ENCODE measurements around the gene TBR1.
A peak's percentile ranks its signal among the peaks of the same experiment; 100 is the strongest.

Gene TBR1

DNA sequence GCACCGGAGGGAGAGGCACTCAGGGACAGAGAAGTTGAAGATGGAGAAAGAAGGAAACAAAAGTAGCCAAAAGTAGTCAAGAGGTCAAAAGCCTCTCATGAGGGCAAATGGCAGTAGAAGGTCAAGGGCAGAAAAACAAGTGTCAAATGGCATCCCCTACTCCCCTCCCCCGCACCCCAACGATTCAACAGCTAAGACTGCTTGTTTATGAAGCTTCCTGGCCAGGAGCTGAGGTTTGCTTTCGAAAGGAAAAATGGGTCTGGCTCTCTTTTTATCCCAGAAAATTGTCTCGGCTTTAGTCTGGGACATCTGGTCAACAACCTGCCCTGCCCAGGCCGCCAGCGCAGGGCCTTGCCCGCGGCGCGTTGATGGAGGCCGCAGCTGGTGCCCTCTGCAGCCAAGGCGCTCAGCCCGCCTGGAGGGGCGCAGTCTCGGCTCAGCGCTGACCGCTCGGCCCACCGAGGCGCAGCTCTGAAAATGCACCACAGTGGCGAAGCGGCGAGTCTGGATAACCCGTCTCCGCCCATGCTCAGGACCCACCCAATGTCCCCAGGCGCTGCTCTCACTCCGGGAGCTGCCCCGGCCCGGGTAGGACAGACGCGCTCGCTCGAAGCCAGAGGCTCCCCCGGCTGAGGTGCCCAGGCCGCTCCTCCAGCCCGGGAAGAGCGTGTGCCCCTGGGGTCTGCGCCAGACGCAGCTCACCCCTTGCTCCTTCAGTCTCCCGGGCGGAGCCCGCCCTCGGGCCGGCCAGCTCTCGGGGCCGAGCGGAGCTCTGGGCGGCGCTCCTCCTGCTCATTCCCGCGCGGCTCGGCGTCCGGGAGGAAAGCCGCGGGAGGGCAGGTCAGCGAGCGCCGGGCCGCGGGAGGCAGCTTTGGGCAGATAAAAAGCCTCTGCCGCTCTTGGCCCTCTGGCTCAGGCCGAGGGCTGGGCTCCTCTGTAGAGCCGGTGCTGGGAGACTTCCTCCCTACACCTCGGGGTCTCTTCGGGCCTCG lies 1.8 kb upstream of the TBR1 start (continued):
- TF ChIP-seq, protein P1, sequence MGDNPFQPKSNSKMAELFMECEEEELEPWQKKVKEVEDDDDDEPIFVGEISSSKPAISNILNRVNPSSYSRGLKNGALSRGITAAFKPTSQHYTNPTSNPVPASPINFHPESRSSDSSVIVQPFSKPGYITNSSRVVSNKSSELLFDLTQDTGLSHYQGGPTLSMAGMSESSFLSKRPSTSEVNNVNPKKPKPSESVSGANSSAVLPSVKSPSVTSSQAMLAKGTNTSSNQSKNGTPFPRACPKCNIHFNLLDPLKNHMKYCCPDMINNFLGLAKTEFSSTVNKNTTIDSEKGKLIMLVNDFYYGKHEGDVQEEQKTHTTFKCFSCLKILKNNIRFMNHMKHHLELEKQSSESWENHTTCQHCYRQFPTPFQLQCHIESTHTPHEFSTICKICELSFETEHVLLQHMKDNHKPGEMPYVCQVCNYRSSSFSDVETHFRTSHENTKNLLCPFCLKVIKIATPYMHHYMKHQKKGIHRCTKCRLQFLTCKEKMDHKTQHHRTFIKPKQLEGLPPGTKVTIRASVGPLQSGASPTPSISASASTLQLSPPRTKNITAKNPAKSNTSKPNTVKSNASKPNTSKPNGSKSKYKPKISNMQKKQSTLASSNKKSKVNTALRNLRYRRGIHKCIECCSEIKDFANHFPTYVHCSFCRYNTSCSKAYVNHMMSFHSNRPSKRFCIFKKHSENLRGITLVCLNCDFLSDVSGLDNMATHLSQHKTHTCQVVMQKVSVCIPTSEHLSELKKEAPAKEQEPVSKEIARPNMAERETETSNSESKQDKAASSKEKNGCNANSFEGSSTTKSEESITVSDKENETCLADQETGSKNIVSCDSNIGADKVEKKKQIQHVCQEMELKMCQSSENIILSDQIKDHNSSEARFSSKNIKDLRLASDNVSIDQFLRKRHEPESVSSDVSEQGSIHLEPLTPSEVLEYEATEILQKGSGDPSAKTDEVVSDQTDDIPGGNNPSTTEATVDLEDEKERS (tag by site-specific recombination; IDR thresholded peaks at IDR 0.05): no peak
- TF ChIP-seq ZNF221 (tag by site-specific recombination; IDR thresholded peaks at IDR 0.05; ENCODE audit: borderline replicate concordance): no peak
- no peak for TF ChIP-seq REPIN1 (tag by site-specific recombination; IDR thresholded peaks at IDR 0.05; ENCODE audit: low read depth)
- TF ChIP-seq, protein P2, sequence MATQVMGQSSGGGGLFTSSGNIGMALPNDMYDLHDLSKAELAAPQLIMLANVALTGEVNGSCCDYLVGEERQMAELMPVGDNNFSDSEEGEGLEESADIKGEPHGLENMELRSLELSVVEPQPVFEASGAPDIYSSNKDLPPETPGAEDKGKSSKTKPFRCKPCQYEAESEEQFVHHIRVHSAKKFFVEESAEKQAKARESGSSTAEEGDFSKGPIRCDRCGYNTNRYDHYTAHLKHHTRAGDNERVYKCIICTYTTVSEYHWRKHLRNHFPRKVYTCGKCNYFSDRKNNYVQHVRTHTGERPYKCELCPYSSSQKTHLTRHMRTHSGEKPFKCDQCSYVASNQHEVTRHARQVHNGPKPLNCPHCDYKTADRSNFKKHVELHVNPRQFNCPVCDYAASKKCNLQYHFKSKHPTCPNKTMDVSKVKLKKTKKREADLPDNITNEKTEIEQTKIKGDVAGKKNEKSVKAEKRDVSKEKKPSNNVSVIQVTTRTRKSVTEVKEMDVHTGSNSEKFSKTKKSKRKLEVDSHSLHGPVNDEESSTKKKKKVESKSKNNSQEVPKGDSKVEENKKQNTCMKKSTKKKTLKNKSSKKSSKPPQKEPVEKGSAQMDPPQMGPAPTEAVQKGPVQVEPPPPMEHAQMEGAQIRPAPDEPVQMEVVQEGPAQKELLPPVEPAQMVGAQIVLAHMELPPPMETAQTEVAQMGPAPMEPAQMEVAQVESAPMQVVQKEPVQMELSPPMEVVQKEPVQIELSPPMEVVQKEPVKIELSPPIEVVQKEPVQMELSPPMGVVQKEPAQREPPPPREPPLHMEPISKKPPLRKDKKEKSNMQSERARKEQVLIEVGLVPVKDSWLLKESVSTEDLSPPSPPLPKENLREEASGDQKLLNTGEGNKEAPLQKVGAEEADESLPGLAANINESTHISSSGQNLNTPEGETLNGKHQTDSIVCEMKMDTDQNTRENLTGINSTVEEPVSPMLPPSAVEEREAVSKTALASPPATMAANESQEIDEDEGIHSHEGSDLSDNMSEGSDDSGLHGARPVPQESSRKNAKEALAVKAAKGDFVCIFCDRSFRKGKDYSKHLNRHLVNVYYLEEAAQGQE (tag by site-specific recombination; IDR thresholded peaks at IDR 0.05): no peak
- no peak for TF ChIP-seq ZNF341 (tag by site-specific recombination; IDR thresholded peaks at IDR 0.05; ENCODE audit: low read depth)
- TF ChIP-seq, protein P3, sequence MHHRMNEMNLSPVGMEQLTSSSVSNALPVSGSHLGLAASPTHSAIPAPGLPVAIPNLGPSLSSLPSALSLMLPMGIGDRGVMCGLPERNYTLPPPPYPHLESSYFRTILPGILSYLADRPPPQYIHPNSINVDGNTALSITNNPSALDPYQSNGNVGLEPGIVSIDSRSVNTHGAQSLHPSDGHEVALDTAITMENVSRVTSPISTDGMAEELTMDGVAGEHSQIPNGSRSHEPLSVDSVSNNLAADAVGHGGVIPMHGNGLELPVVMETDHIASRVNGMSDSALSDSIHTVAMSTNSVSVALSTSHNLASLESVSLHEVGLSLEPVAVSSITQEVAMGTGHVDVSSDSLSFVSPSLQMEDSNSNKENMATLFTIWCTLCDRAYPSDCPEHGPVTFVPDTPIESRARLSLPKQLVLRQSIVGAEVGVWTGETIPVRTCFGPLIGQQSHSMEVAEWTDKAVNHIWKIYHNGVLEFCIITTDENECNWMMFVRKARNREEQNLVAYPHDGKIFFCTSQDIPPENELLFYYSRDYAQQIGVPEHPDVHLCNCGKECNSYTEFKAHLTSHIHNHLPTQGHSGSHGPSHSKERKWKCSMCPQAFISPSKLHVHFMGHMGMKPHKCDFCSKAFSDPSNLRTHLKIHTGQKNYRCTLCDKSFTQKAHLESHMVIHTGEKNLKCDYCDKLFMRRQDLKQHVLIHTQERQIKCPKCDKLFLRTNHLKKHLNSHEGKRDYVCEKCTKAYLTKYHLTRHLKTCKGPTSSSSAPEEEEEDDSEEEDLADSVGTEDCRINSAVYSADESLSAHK (tag by site-specific recombination; IDR thresholded peaks at IDR 0.05): no peak
- TF ChIP-seq IKZF3 (tag by site-specific recombination; IDR thresholded peaks at IDR 0.05): peak; percentile 57; the same call in 1 of the 2 replicates
- peak; percentile 58; the same call in 1 of the 2 replicates for TF ChIP-seq ZBTB17 (tag by site-specific recombination; IDR thresholded peaks at IDR 0.05)
- TF ChIP-seq GLIS1 (tag by site-specific recombination; IDR thresholded peaks at IDR 0.05): peak; percentile 93
- TF ChIP-seq ZBTB20 (tag by site-specific recombination; IDR thresholded peaks at IDR 0.05): peak; percentile 88
- no peak for TF ChIP-seq ZNF521 (tag by site-specific recombination; IDR thresholded peaks at IDR 0.05)
- no peak for TF ChIP-seq HOXC10 (CRISPR knock-in tag; IDR thresholded peaks at IDR 0.05)
- TF ChIP-seq ZFP69B (tag by site-specific recombination; IDR thresholded peaks at IDR 0.05): no peak
- TF ChIP-seq ZNF555 (tag by site-specific recombination; conservative IDR thresholded peaks at IDR 0.05): no peak
- no peak for TF ChIP-seq MZF1 (tag by site-specific recombination; IDR thresholded peaks at IDR 0.05; ENCODE audit: borderline replicate concordance)
- no peak for TF ChIP-seq ZNF621 (tag by site-specific recombination; IDR thresholded peaks at IDR 0.05)
- no peak for TF ChIP-seq GLI4 (tag by site-specific recombination; IDR thresholded peaks at IDR 0.05)
- TF ChIP-seq ZNF174 (tag by site-specific recombination; IDR thresholded peaks at IDR 0.05): no peak
- TF ChIP-seq, protein P4, sequence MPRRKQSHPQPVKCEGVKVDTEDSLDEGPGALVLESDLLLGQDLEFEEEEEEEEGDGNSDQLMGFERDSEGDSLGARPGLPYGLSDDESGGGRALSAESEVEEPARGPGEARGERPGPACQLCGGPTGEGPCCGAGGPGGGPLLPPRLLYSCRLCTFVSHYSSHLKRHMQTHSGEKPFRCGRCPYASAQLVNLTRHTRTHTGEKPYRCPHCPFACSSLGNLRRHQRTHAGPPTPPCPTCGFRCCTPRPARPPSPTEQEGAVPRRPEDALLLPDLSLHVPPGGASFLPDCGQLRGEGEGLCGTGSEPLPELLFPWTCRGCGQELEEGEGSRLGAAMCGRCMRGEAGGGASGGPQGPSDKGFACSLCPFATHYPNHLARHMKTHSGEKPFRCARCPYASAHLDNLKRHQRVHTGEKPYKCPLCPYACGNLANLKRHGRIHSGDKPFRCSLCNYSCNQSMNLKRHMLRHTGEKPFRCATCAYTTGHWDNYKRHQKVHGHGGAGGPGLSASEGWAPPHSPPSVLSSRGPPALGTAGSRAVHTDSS (tag by site-specific recombination; IDR thresholded peaks at IDR 0.05): no peak
- no peak for TF ChIP-seq ZNF114 (tag by site-specific recombination; IDR thresholded peaks at IDR 0.05)
- TF ChIP-seq HOXD13 (CRISPR knock-in tag; IDR thresholded peaks at IDR 0.05; ENCODE audit: borderline replicate concordance): no peak
- TF ChIP-seq ZNF274 (IDR thresholded peaks at IDR 0.05; ENCODE audit: low read length): no peak
- no peak for TF ChIP-seq ZNF274 (tag by site-specific recombination; IDR thresholded peaks at IDR 0.05; ENCODE audit: borderline replicate concordance)
- TF ChIP-seq ZNF629 (tag by site-specific recombination; IDR thresholded peaks at IDR 0.05): no peak
- no peak for TF ChIP-seq ZNF121 (tag by site-specific recombination; IDR thresholded peaks at IDR 0.05)
- TF ChIP-seq ZNF223 (tag by site-specific recombination; IDR thresholded peaks at IDR 0.05): no peak
- TF ChIP-seq ZNF248 (tag by site-specific recombination; IDR thresholded peaks at IDR 0.05): no peak
- TF ChIP-seq ZNF311 (tag by site-specific recombination; IDR thresholded peaks at IDR 0.05; ENCODE audit: borderline replicate concordance): no peak
- TF ChIP-seq ZNF211 (tag by site-specific recombination; IDR thresholded peaks at IDR 0.05; ENCODE audit: low read depth): no peak
- peak; percentile 80 for TF ChIP-seq ZBTB8A (tag by site-specific recombination; IDR thresholded peaks at IDR 0.05)

Measured in HEK293 (cell line).